ENCODE results near the gene TMEM135. TPM values are rescaled to one million over a fixed set of nuclear protein-coding genes. Genes with fewer than 3 reads are reported as not detected.

The TMEM135 gene
- polyA plus RNA-seq, 1 of the 3 experiments (the other 2 are of a cell fraction): 3.0 TPM

GRCh38 chr11:87013912-87014825 is 23.6 kb upstream of the TMEM135 start:
- Histone ChIP-seq H3K4me1 (ENCODE audit: control insufficient read depth in 1 of 2, insufficient read depth in 2 of 2, low read depth in 1 of 2, low read length in 1 of 2) (no peaks in the 10 kb centered on the region), H3K4me2 (no peak overlapping the region), H3F3A (replicated peaks; ENCODE audit: insufficient read depth) (no peaks in the 10 kb centered on the region), H3K4me3 (ENCODE audit: low read depth in 2 of 2, low read length in 1 of 2) (no peak overlapping the region), H3K27me3 (ENCODE audit: insufficient read depth) (no peaks in the 10 kb centered on the region), H3K79me2 (ENCODE audit: insufficient read depth) (no peaks in the 10 kb centered on the region), H3K9ac (no peak overlapping the region), H3K9me3 (no peaks in the 10 kb centered on the region), H4K20me1 (ENCODE audit: insufficient read depth) (no peaks in the 10 kb centered on the region), H2AFZ (ENCODE audit: low read depth) (no peak overlapping the region), H3K36me3 (replicated peaks in 1 of 2; ENCODE audit: control insufficient read depth in 1 of 2, insufficient read depth in 2 of 2, low read length in 1 of 2) (no peaks in the 10 kb centered on the region), H3K9me2 (no peaks in the 10 kb centered on the region), H3K27ac (ENCODE audit: low read depth in 2 of 2, low read length in 1 of 2) (no peak overlapping the region)
- ChIA-PET POLR2A (no interaction called here), CTCF (no interaction called here)
- DNase-seq: no peak
- TF ChIP-seq SMC3 (IDR thresholded peaks at IDR 0.05; ENCODE audit: low read depth, low read length): no peak
- no peak for TF ChIP-seq POLR2AphosphoS5 (IDR thresholded peaks at IDR 0.05; ENCODE audit: low read depth, low read length)
- TF ChIP-seq CTCF (IDR thresholded peaks at IDR 0.05): no peak
- no peak for TF ChIP-seq GATA2 (CRISPR knock-in tag; IDR thresholded peaks at IDR 0.05)
- no peak for TF ChIP-seq JUND (IDR thresholded peaks at IDR 0.05)
- TF ChIP-seq GABPA (IDR thresholded peaks at IDR 0.05; ENCODE audit: low read depth): no peak
- no peak for TF ChIP-seq EZH2phosphoT487 (IDR thresholded peaks at IDR 0.05; ENCODE audit: borderline replicate concordance, low read depth)
- TF ChIP-seq RCOR1 (IDR thresholded peaks at IDR 0.05; ENCODE audit: low read length): no peak
- TF ChIP-seq FOXJ3 (CRISPR knock-in tag; IDR thresholded peaks at IDR 0.05): no peak
- WGBS (ENCODE audit: low lambda C conversion rate): 78% methylated on average over 5 of the region's 5 CpGs

- H3K9ac ChIP-seq: no peak overlapping the region
- H3K4me3 ChIP-seq (ENCODE audit: low read depth in 2 of 2, low read length in 1 of 2): no peak overlapping the region
- WGBS (ENCODE audit: low lambda C conversion rate): 82% methylated on average over 10 of the region's 10 CpGs
- H3K27me3 ChIP-seq (ENCODE audit: insufficient read depth): no peaks in the 10 kb centered on the region
- H3K79me2 ChIP-seq (ENCODE audit: insufficient read depth): no peaks in the 10 kb centered on the region
- ChIA-PET POLR2A (no interaction called here), CTCF (interaction anchor here (1.1 kb wide), 1 partner anchor 21 kb away, joined by 3 read pairs; no protein-coding TSS in a partner anchor)
- H3K9me3 ChIP-seq: no peaks in the 10 kb centered on the region
- H3K9me2 ChIP-seq: no peaks in the 10 kb centered on the region
- H3K36me3 ChIP-seq (replicated peaks in 1 of 2; ENCODE audit: control insufficient read depth in 1 of 2, insufficient read depth in 2 of 2, low read length in 1 of 2): no peaks in the 10 kb centered on the region
- no peaks in the 10 kb centered on the region for H4K20me1 ChIP-seq (ENCODE audit: insufficient read depth)
- H3K4me1 ChIP-seq (ENCODE audit: control insufficient read depth in 1 of 2, insufficient read depth in 2 of 2, low read depth in 1 of 2, low read length in 1 of 2): peaks cover 0 to 11% of the 10 kb centered on the region in 2 experiments; a peak in 1 of 4 replicates
- TF ChIP-seq USF2 (IDR thresholded peaks at IDR 0.05; ENCODE audit: borderline replicate concordance, low read depth, low read length): no peak
- TF ChIP-seq JUND (IDR thresholded peaks at IDR 0.05): no peak
- TF ChIP-seq ZBTB33 (IDR thresholded peaks at IDR 0.05; ENCODE audit: borderline replicate concordance, low read depth): no peak
- no peak for TF ChIP-seq TAF1 (IDR thresholded peaks at IDR 0.05; ENCODE audit: borderline replicate concordance, low read depth, low read length)
- TF ChIP-seq IRF3 (IDR thresholded peaks at IDR 0.05; ENCODE audit: low read depth, low read length): no peak
- no peak for TF ChIP-seq RFX5 (IDR thresholded peaks at IDR 0.05; ENCODE audit: low read length)
- TF ChIP-seq TEAD4 (IDR thresholded peaks at IDR 0.05; ENCODE audit: borderline replicate concordance, insufficient read depth): no peak
- TF ChIP-seq REST (IDR thresholded peaks at IDR 0.05; ENCODE audit: low read depth, low read length): no peak
- no peak for TF ChIP-seq GATA2 (CRISPR knock-in tag; IDR thresholded peaks at IDR 0.05)
- no peak overlapping the region for H3K27ac ChIP-seq (ENCODE audit: low read depth in 2 of 2, low read length in 1 of 2)
- H3F3A ChIP-seq (replicated peaks; ENCODE audit: insufficient read depth): no peaks in the 10 kb centered on the region
- no peak overlapping the region for H3K4me2 ChIP-seq
- no peak for DNase-seq
- H2AFZ ChIP-seq (ENCODE audit: low read depth): no peak overlapping the region
Observed at GRCh38 chr11:87015645-87016044, 22.1 kb upstream of the TMEM135 start.

Measured in SK-N-SH (cell line).